ENCODE results near the gene WHRN. TPM values are rescaled to one million over a fixed set of nuclear protein-coding genes. Genes with fewer than 3 reads are reported as not detected.

The WHRN gene
- total and polyA plus RNA-seq, 9 of the 15 experiments (the other 6 are each of a cell fraction or from before 2014, with no cell fraction given): 0.31 to 14.1 (median 3.0) TPM

- TF ChIP-seq KDM1A (IDR thresholded peaks at IDR 0.05) (peak; percentile 73 to 85), BHLHE40 (IDR thresholded peaks at IDR 0.05; ENCODE audit: low read length) (no peak), TARDBP (IDR thresholded peaks at IDR 0.05) (0 out of 2 replicates have a peak, but pooled peaks have one; percentile 32), E2F3 (CRISPR knock-in tag; IDR thresholded peaks at IDR 0.05) (no peak), RBM14 (IDR thresholded peaks at IDR 0.05; ENCODE audit: borderline replicate concordance, insufficient read depth, low read depth, low read length) (no peak), PHF20 (IDR thresholded peaks at IDR 0.05; ENCODE audit: partially characterized antibody) (peak; percentile 55), PHF8 (IDR thresholded peaks at IDR 0.05; ENCODE audit: borderline replicate concordance, low read length) (peak; percentile 65; the same call in 1 of the 2 replicates), NCOA2 (IDR thresholded peaks at IDR 0.05; ENCODE audit: partially characterized antibody in 2 of 2) (no peak), TRIM24 (IDR thresholded peaks at IDR 0.05) (0 out of 4 replicates have a peak, but pooled peaks of 1 of the 2 experiments have one; percentile 20), GTF2E2 (tag; IDR thresholded peaks at IDR 0.05) (no peak), ELF1 (tag; IDR thresholded peaks at IDR 0.05) (peak; percentile 13; the same call in 1 of the 2 replicates), MECOM (CRISPR knock-in tag; IDR thresholded peaks at IDR 0.05) (0 out of 2 replicates have a peak, but pooled peaks have one; percentile 50), POLR2A (conservative IDR thresholded peaks at IDR 0.05) (peak; percentile 61), ATF1 (CRISPR knock-in tag; IDR thresholded peaks at IDR 0.05) (no peak), ATF1 (tag; IDR thresholded peaks at IDR 0.05) (peak; percentile 33; the same call in 1 of the 2 replicates), MBD1 (CRISPR knock-in tag; IDR thresholded peaks at IDR 0.05) (no peak), NR2C2 (CRISPR knock-in tag; IDR thresholded peaks at IDR 0.05) (no peak), NR2C2 (tag; IDR thresholded peaks at IDR 0.05) (no peak), NR4A1 (CRISPR knock-in tag; IDR thresholded peaks at IDR 0.05) (0 out of 2 replicates have a peak, but pooled peaks have one; percentile 26), NR4A1 (tag; IDR thresholded peaks at IDR 0.05) (no peak), MTA1 (IDR thresholded peaks at IDR 0.05; ENCODE audit: borderline replicate concordance) (peak; percentile 55; the same call in 1 of the 2 replicates), SP1 (CRISPR knock-in tag; IDR thresholded peaks at IDR 0.05) (0 out of 2 replicates have a peak, but pooled peaks have one; percentile 61), SMARCA5 (IDR thresholded peaks at IDR 0.05) (peak; percentile 94), ZNF395 (CRISPR knock-in tag; IDR thresholded peaks at IDR 0.05) (peak; percentile 60; the same call in 1 of the 2 replicates), RBM25 (IDR thresholded peaks at IDR 0.05; ENCODE audit: low read depth, low read length, severe bottlenecking) (peak; percentile 80), NBN (IDR thresholded peaks at IDR 0.05; ENCODE audit: low read depth) (peak; percentile 39; the same call in 1 of the 2 replicates)
- TF ChIP-seq, protein P1, sequence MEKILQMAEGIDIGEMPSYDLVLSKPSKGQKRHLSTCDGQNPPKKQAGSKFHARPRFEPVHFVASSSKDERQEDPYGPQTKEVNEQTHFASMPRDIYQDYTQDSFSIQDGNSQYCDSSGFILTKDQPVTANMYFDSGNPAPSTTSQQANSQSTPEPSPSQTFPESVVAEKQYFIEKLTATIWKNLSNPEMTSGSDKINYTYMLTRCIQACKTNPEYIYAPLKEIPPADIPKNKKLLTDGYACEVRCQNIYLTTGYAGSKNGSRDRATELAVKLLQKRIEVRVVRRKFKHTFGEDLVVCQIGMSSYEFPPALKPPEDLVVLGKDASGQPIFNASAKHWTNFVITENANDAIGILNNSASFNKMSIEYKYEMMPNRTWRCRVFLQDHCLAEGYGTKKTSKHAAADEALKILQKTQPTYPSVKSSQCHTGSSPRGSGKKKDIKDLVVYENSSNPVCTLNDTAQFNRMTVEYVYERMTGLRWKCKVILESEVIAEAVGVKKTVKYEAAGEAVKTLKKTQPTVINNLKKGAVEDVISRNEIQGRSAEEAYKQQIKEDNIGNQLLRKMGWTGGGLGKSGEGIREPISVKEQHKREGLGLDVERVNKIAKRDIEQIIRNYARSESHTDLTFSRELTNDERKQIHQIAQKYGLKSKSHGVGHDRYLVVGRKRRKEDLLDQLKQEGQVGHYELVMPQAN (IDR thresholded peaks at IDR 0.05; ENCODE audit: borderline replicate concordance): peak; percentile 78; the same call in 1 of the 2 replicates
These were observed 107.2 kb downstream of the WHRN start (continued) for GRCh38 chr9:114397848-114398605.

All from K562 (cell line).